ENCODE results near the gene NDUFAF7.

DNA sequence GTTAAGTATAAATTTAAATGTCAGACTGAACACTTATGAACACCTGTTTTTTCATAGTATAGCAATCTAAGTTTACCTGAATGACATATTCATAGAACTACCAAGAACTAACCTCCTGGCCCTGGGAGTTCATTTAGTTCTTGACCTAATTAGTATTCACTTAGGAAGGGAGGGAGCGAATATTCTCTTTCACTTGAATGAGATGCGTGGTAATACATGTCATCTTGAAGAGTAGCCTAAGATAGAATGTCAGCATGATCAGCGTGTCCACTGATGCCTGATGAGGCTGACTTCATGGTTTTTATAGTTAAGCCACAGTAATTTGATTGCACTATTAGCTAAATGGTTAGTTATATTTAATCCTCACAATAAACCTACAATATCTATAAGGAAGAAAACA lies 13.3 kb downstream of the NDUFAF7 start:
- TF ChIP-seq, protein P1, sequence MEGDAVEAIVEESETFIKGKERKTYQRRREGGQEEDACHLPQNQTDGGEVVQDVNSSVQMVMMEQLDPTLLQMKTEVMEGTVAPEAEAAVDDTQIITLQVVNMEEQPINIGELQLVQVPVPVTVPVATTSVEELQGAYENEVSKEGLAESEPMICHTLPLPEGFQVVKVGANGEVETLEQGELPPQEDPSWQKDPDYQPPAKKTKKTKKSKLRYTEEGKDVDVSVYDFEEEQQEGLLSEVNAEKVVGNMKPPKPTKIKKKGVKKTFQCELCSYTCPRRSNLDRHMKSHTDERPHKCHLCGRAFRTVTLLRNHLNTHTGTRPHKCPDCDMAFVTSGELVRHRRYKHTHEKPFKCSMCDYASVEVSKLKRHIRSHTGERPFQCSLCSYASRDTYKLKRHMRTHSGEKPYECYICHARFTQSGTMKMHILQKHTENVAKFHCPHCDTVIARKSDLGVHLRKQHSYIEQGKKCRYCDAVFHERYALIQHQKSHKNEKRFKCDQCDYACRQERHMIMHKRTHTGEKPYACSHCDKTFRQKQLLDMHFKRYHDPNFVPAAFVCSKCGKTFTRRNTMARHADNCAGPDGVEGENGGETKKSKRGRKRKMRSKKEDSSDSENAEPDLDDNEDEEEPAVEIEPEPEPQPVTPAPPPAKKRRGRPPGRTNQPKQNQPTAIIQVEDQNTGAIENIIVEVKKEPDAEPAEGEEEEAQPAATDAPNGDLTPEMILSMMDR (IDR thresholded peaks at IDR 0.05), result no peak
- TF ChIP-seq POLR2AphosphoS5 (IDR thresholded peaks at IDR 0.05), result no peak
- TF ChIP-seq POLR2A (IDR thresholded peaks at IDR 0.05), result no peak
